Gastrocnemius medialis (tissue), 4 donors: Measurements from ENCODE around the gene CMTM6. TPM values are rescaled to one million over a fixed set of nuclear protein-coding genes. Genes with fewer than 3 reads are reported as not detected.

Source experiments
- ATAC-seq, 2 donors: fragments of 150-250 bp; one replicate each; pipeline ENCODE4 v1.9.1; 2016
- DNase-seq, 2 donors: peaks; one replicate each; pipeline ENCODE4 v3.0.0-alpha.2; 2019
- H3K27ac ChIP-seq, 4 donors: fragments of 200-600 bp; sonication (generic); 1 replicate in 1 of 4; 2 replicates in 3 of 4; pipeline ENCODE4 v1.5.1; 2016 to 2018; ENCODE audit warnings: mild to moderate bottlenecking in 2 of 4, moderate library complexity in 1 of 4
- H3K27me3 ChIP-seq, 3 donors: fragments of 200-600 bp; sonication (generic) in 2 of 3; 1 replicate in 1 of 3; 2 replicates in 2 of 3; pipeline versions ENCODE4 v1.5.1 to v1.6.0; 2016 to 2019; ENCODE audit warnings: mild to moderate bottlenecking in 1 of 3, moderate library complexity in 1 of 3
- H3K36me3 ChIP-seq, 2 donors: fragments of 200-600 bp; sonication (generic) in 1 of 2; one replicate each; pipeline ENCODE4 v1.5.1; 2017 to 2018
- H3K4me1 ChIP-seq, 2 donors: fragments of 200-600 bp; sonication (generic) in 1 of 2; one replicate each; pipeline ENCODE4 v1.5.1; 2016 to 2017; ENCODE audit warnings: mild to moderate bottlenecking in 2 of 2
- H3K4me3 ChIP-seq, 4 donors: fragments of 200-600 bp; sonication (generic) in 3 of 4; 1 replicate in 1 of 4; 2 replicates in 3 of 4; pipeline ENCODE4 v1.5.1; 2016 to 2019; ENCODE audit warnings: mild to moderate bottlenecking in 2 of 4
- H3K9me3 ChIP-seq, 3 donors: fragments of 200-600 bp; sonication (generic) in 2 of 3; 1 replicate in 1 of 3; 2 replicates in 2 of 3; pipeline ENCODE4 v1.5.1; 2016 to 2019
- POLR2A ChIP-seq, 2 donors: fragments of 450-650 bp; IDR thresholded peaks; one replicate each; pipeline ENCODE4 v1.6.1; 2017; ENCODE audit warnings: antibody characterized with exemption in 2 of 2, mild to moderate bottlenecking in 2 of 2, moderate library complexity in 2 of 2
- in situ Hi-C, 4 donors: fragments of 200-750 bp; cut with MboI; loops; one replicate each; pipeline versions ENCODE4 v1.15.0 to v1.8.0; 2017; ENCODE audit warnings: low sequenced_read_pairs in 4 of 4
- intact Hi-C: fragments of 100-400 bp; cut with DNase I; formaldehyde crosslinking; loops from one replicate; pipeline ENCODE4 v1.15.1; 2023; ENCODE audit warnings: low total_unique reads
- total RNA-seq, 4 donors: library from RNA; depleted of rRNA; stranded (reverse); fragments of >200 nt; gene quantifications; one replicate each; pipeline versions ENCODE4 v1.1.0 to v1.2.3, GENCODE V29; 2016
- TF ChIP-seq, protein P1 (sequence below), 5 experiments: fragments of 450-650 bp in 3 of 5; fragments of 200-600 bp in 2 of 5; sonication (generic) in 2 of 5; IDR thresholded peaks in 4 of 5; conservative IDR thresholded peaks in 1 of 5; 1 replicate in 4 of 5; 2 replicates in 1 of 5; pipeline ENCODE4 v1.5.1; 2016 to 2019; ENCODE audit warnings: antibody characterized with exemption in 5 of 5, mild to moderate bottlenecking in 3 of 5, moderate library complexity in 3 of 5

The CMTM6 gene
- total RNA-seq, 4 donors from 2014 or later, result 3.7 to 8.8 (median 7.3) TPM

DNA sequence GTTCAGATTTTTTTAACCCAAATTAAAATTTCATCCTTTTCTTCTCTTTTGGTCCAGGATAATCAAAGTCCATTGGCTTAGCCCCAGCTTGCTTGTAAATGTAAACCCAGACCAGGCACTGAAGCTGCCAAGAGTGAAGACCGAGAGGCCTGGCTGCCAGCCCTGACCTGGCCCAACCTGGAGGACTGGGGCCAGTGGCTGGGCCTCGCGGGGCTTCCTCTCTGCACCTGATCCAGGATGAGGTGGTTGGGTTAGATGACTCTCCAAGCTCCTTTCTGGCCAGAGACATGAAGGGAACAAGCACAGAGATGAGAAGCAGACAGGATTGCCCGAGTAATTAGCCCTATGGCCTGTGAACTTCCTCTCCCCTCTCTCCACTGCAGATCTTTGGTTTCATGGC lies 50.6 kb downstream of the CMTM6 start:
- H3K4me1 ChIP-seq, result no peaks in the 10 kb centered on the region
- intact Hi-C loops, result no loop called here

DNA sequence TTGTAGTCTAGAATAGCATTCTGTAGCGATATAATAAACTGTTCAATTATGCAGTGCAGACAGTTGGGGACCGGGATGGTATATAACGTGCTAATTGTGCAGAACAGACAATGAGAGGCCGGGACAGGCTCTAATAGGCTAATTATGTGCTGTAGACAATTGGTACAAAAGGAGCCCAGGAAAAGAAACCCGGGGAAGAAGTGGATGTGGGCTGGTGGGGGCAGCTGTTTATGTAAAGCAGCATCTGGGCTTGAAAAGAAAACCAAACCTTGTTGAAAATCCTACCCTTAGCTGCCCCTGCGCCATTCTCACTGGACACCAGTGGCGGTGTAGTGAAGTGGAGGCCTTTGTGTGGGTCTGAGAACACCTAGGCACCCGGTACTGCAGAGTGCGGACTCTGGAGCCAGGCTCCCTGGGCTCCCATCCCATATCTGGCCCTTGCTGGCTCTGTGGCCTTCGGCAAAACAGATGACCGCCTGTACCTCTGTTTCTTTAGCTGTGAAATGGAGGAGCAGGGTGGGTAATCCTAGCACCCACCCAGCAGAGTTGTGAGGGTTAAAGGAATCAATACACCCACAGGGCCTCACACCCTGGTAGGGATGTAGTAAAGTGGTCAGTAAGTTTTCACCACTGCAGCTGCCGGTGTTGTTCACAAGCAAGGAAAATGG lies 51.5 kb downstream of the CMTM6 start:
- TF ChIP-seq POLR2A (IDR thresholded peaks at IDR 0.05), result no peak
- TF ChIP-seq, protein P1, sequence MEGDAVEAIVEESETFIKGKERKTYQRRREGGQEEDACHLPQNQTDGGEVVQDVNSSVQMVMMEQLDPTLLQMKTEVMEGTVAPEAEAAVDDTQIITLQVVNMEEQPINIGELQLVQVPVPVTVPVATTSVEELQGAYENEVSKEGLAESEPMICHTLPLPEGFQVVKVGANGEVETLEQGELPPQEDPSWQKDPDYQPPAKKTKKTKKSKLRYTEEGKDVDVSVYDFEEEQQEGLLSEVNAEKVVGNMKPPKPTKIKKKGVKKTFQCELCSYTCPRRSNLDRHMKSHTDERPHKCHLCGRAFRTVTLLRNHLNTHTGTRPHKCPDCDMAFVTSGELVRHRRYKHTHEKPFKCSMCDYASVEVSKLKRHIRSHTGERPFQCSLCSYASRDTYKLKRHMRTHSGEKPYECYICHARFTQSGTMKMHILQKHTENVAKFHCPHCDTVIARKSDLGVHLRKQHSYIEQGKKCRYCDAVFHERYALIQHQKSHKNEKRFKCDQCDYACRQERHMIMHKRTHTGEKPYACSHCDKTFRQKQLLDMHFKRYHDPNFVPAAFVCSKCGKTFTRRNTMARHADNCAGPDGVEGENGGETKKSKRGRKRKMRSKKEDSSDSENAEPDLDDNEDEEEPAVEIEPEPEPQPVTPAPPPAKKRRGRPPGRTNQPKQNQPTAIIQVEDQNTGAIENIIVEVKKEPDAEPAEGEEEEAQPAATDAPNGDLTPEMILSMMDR (IDR thresholded peaks at IDR 0.05 in 4 of 5, conservative IDR thresholded peaks at IDR 0.05 in 1 of 5), result no peak
- H3K27me3 ChIP-seq, result no peaks in the 10 kb centered on the region
- H3K4me1 ChIP-seq, result no peaks in the 10 kb centered on the region
- ATAC-seq, result no peak
- H3K4me3 ChIP-seq, result no peak overlapping the region
- H3K9me3 ChIP-seq, result no peaks in the 10 kb centered on the region
- no peaks in the 10 kb centered on the region for H3K36me3 ChIP-seq
- no peak overlapping the region for H3K27ac ChIP-seq
- in situ Hi-C loops (no loop called here), intact Hi-C loops (no loop called here)
- no peak for DNase-seq

More for the DNA sequence above, 50.6 kb downstream of the CMTM6 start:
- DNase-seq (no peak), ATAC-seq (no peak)
- TF ChIP-seq, protein P1 (IDR thresholded peaks at IDR 0.05 in 4 of 5, conservative IDR thresholded peaks at IDR 0.05 in 1 of 5), result no peak
- TF ChIP-seq POLR2A (IDR thresholded peaks at IDR 0.05), result no peak
- Histone ChIP-seq H3K36me3 (no peaks in the 10 kb centered on the region), H3K27me3 (no peaks in the 10 kb centered on the region), H3K4me3 (no peak overlapping the region), H3K9me3 (no peaks in the 10 kb centered on the region), H3K27ac (no peak overlapping the region)
- in situ Hi-C loops, result no loop called here

DNA sequence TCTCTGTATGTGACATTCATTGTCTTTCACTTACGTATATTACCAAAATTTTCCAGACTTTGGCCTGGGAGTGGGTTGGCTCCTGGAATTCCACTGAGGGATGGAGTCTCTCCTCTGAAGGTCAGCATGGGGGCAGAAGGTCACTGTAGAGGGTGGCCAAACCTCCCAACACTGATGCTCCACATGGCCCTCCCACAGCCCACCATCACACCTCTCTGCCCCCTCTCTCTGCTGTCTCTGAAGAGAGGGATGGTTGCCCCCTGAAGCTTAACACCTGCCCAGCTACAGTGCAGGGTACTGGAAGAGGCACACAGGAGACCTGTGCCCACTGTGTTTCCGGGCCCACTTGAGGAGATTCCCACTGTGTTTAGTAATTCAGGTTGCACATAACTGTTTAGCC lies 52.2 kb downstream of the CMTM6 start:
- Histone ChIP-seq H3K27ac (no peak overlapping the region), H3K9me3 (no peaks in the 10 kb centered on the region), H3K4me3 (no peak overlapping the region), H3K36me3 (no peaks in the 10 kb centered on the region), H3K4me1 (no peaks in the 10 kb centered on the region), H3K27me3 (no peaks in the 10 kb centered on the region)
- no peak for TF ChIP-seq POLR2A (IDR thresholded peaks at IDR 0.05)
- TF ChIP-seq, protein P1 (IDR thresholded peaks at IDR 0.05 in 4 of 5, conservative IDR thresholded peaks at IDR 0.05 in 1 of 5), result no peak
- ATAC-seq, result no peak
- DNase-seq, result no peak
- in situ Hi-C loops, result no loop called here
- intact Hi-C loops, result no loop called here

DNA sequence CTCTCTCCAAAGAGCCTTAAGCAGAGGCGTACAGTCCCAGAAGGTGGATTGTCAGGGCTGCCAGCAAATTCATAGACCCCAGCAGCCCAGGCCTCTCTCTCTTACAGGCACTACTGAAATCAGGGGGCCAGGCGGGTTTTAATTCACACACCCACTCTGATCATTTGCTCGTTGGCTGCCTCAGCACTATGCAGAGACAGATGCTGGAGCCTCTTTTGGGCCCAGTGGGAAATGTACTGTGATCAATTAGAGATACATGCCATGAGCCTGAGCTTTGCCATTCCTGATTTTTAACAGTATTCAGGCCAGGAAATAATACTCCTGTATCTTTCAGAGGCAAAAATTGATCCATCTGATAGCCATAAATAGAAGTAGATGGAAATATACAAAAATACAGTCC lies 53.0 kb downstream of the CMTM6 start:
- no peak for ATAC-seq
- no peak for TF ChIP-seq POLR2A (IDR thresholded peaks at IDR 0.05)
- TF ChIP-seq, protein P1 (IDR thresholded peaks at IDR 0.05 in 4 of 5, conservative IDR thresholded peaks at IDR 0.05 in 1 of 5), result no peak
- in situ Hi-C loops, result no loop called here
- H3K27ac ChIP-seq, result no peak overlapping the region
- H3K36me3 ChIP-seq, result no peaks in the 10 kb centered on the region
- intact Hi-C loops, result no loop called here
- H3K9me3 ChIP-seq, result no peaks in the 10 kb centered on the region
- no peak for DNase-seq
- H3K4me3 ChIP-seq, result no peak overlapping the region
- H3K27me3 ChIP-seq, result no peaks in the 10 kb centered on the region
- no peaks in the 10 kb centered on the region for H3K4me1 ChIP-seq
